ENCODE measurements around the gene ERCC6. TPM values are rescaled to one million over a fixed set of nuclear protein-coding genes. Genes with fewer than 3 reads are reported as not detected.

Gene ERCC6
- total and polyA plus RNA-seq, 2 donors (not counting 1 experiment from before 2014, with no cell fraction given) = 8.1 to 59.8 TPM

- H3K36me3 ChIP-seq (replicated peaks in 1 of 2; ENCODE audit: control extremely low read depth in 1 of 2, control insufficient read depth in 1 of 2, extremely low read depth in 1 of 2, insufficient read depth in 2 of 2, low read length in 1 of 2) = peaks cover 0 to 19% of the 10 kb centered on the region in 2 experiments
Observed at GRCh38 chr10:49486009-49486408, 52.9 kb downstream of the ERCC6 start.

More at GRCh38 chr10:49486009-49486408, 52.9 kb downstream of the ERCC6 start:
- Mint-ChIP-seq H3K27me3 (no peaks in the 10 kb centered on the region), H3K4me1 (no peaks in the 10 kb centered on the region), H3K9me3 (ENCODE audit: insufficient read depth) (no peaks in the 10 kb centered on the region), H3K27ac (no peak overlapping the region), H3K4me3 (no peak overlapping the region)
- no peak overlapping the region for H3K9ac ChIP-seq (ENCODE audit: low read length)
- ATAC-seq (ENCODE audit: low read depth) = no peak
- no peak for DNase-seq
- no peak overlapping the region for H3K27ac ChIP-seq (ENCODE audit: low read length in 2 of 2)
- H4K20me1 ChIP-seq (ENCODE audit: control insufficient read depth, insufficient read depth, low read length, poor library complexity, severe bottlenecking) = no peaks in the 10 kb centered on the region
- TF ChIP-seq EZH2 (IDR thresholded peaks at IDR 0.05; ENCODE audit: borderline replicate concordance, insufficient read depth, low read depth, low read length, poor library complexity, severe bottlenecking) (no peak), CTCF (IDR thresholded peaks at IDR 0.05) (no peak)
- no peak overlapping the region for H3K4me3 ChIP-seq (ENCODE audit: control extremely low read depth in 1 of 5, extremely low read depth in 1 of 5, insufficient read depth in 1 of 5, low read depth in 2 of 5, low read length in 4 of 5)
- CTCF ChIA-PET = no interaction called here
- H3K4me2 ChIP-seq (replicated peaks; ENCODE audit: low read depth, low read length, poor library complexity, severe bottlenecking) = no peak overlapping the region
- no CpG with 5 or more reads among the region's 1 CpG for WGBS (ENCODE audit: insufficient coverage)
- intact Hi-C loops (cut with micrococcal nuclease) = no loop called here
- H3K27me3 ChIP-seq (replicated peaks in 1 of 4; ENCODE audit: control extremely low read depth in 1 of 4, control insufficient read depth in 3 of 4, insufficient read depth in 4 of 4, low read length in 3 of 4) = no peaks in the 10 kb centered on the region
- H2AFZ ChIP-seq (ENCODE audit: insufficient read depth, low read depth, low read length, poor library complexity, severe bottlenecking) = no peak overlapping the region
- POLR2A ChIA-PET = no interaction called here
- H3K9me3 ChIP-seq (ENCODE audit: control extremely low read depth in 1 of 3, control insufficient read depth in 2 of 3, insufficient read depth in 1 of 3, low read length in 2 of 3) = no peaks in the 10 kb centered on the region
- H3K4me1 ChIP-seq (ENCODE audit: control insufficient read depth in 2 of 2, insufficient read depth in 2 of 2, low read length in 2 of 2) = no peaks in the 10 kb centered on the region
- no peaks in the 10 kb centered on the region for H3K79me2 ChIP-seq (ENCODE audit: control insufficient read depth, insufficient read depth, low read length)
